ENCODE results near the gene OLIG1. TPM values are rescaled to one million over a fixed set of nuclear protein-coding genes. Genes with fewer than 3 reads are reported as not detected.

Gene OLIG1
- total and polyA plus RNA-seq, 2 of the 13 experiments (the other 11 are each of a cell fraction or from before 2014, with no cell fraction given) = not detected

DNA sequence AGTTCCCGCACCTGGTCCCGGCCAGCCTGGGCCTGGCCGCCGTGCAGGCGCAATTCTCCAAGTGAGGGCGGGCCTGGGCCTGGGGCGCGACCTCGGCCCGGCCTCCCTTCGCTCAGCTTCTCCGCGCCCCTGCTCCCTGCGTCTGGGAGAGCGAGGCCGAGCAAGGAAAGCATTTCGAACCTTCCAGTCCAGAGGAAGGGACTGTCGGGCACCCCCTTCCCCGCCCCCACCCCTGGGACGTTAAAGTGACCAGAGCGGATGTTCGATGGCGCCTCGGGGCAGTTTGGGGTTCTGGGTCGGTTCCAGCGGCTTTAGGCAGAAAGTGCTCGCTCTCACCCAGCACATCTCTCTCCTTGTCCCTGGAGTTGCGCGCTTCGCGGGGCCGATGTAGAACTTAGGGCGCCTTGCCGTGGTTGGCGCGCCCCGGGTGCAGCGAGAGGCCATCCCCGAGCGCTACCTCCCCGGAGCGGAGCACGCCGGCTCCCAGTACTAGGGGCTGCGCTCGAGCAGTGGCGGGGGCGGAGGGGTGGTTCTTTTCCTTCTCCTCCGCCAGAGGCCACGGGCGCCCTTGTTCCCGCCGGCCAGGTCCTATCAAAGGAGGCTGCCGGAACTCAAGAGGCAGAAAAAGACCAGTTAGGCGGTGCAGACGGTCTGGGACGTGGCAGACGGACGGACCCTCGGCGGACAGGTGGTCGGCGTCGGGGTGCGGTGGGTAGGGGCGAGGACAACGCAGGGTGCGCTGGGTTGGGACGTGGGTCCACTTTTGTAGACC lies 1.2 kb downstream of the OLIG1 start (continued):
- no peak for TF ChIP-seq HNF4G (IDR thresholded peaks at IDR 0.05; ENCODE audit: borderline replicate concordance, low read depth, low read length)
- no peak for TF ChIP-seq HNF4G (CRISPR knock-in tag; IDR thresholded peaks at IDR 0.05; ENCODE audit: borderline replicate concordance, low read depth)
- no peak for TF ChIP-seq GLI4 (CRISPR knock-in tag; IDR thresholded peaks at IDR 0.05; ENCODE audit: borderline replicate concordance)
- no peak for TF ChIP-seq SP140L (CRISPR knock-in tag; IDR thresholded peaks at IDR 0.05; ENCODE audit: borderline replicate concordance)
- TF ChIP-seq RFXANK (CRISPR knock-in tag; IDR thresholded peaks at IDR 0.05) = no peak
- no peak for TF ChIP-seq RORA (CRISPR knock-in tag; IDR thresholded peaks at IDR 0.05)
- TF ChIP-seq SRF (IDR thresholded peaks at IDR 0.05; ENCODE audit: low read depth, low read length) = no peak
- TF ChIP-seq, protein P1, sequence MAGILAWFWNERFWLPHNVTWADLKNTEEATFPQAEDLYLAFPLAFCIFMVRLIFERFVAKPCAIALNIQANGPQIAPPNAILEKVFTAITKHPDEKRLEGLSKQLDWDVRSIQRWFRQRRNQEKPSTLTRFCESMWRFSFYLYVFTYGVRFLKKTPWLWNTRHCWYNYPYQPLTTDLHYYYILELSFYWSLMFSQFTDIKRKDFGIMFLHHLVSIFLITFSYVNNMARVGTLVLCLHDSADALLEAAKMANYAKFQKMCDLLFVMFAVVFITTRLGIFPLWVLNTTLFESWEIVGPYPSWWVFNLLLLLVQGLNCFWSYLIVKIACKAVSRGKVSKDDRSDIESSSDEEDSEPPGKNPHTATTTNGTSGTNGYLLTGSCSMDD (CRISPR knock-in tag; IDR thresholded peaks at IDR 0.05) = no peak

DNA sequence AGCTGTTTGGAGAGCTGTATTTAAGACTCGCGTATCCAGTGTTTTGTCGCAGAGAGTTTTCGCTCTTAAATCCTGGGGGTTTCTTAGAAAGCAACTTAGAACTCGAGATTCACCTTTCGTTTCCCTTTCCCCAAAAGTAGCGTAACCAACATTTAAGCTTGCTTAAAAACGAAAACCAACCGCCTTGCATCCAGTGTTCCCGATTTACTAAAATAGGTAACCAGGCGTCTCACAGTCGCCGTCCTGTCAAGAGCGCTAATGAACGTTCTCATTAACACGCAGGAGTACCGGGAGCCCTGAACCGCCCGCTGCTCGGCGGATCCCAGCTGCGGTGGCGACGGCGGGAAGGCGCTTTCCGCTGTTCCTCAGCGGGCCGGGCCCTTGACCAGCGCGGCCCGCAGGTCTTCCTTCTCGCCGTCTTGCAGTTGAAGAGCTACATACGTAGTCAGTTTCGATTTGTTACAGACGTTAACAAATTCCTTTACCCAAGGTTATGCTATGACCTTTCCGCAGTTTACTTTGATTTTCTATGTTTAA lies 1.9 kb downstream of the OLIG1 start:
- no peak overlapping the region for H3K4me2 ChIP-seq (ENCODE audit: low read depth, low read length)
- peaks cover 5% of the 10 kb centered on the region; the same call in 1 of the 2 replicates for H3K9me3 ChIP-seq (ENCODE audit: low read length)
- DNase-seq (ENCODE audit: low spot score) = no peak
- CTCF ChIA-PET (ENCODE audit: low intra/inter-chr PET ratio, low total read pairs) = no interaction called here
- FAIRE-seq = no peak
- no peaks in the 10 kb centered on the region for H3K4me1 ChIP-seq (ENCODE audit: insufficient read depth, low read length)
- no peak overlapping the region for H3K4me3 ChIP-seq (replicated peaks in 1 of 3; ENCODE audit: insufficient read depth in 1 of 3, low read depth in 2 of 3, low read length in 3 of 3)
- ATAC-seq = no peak
- H3K9ac ChIP-seq (ENCODE audit: insufficient read depth, low read depth, low read length) = no peak overlapping the region
- intact Hi-C loops (cut with micrococcal nuclease; ENCODE audit: unreplicated experiment) = no loop called here
- H2AFZ ChIP-seq (ENCODE audit: low read length) = no peak overlapping the region
- H3K79me2 ChIP-seq (ENCODE audit: insufficient read depth, low read length) = no peaks in the 10 kb centered on the region
- H3K27me3 ChIP-seq (ENCODE audit: control insufficient read depth in 1 of 2, insufficient read depth in 2 of 2, low read length in 2 of 2) = peaks cover 2 to 80% of the 10 kb centered on the region in 2 experiments
- no peaks in the 10 kb centered on the region for H4K20me1 ChIP-seq (ENCODE audit: insufficient read depth, low read length)
- in situ Hi-C loops (cut with HindIII; ENCODE audit: extremely low pct_ligation_motif_present, low pct_unique_long_range_greater_than_20kb) = no loop called here
- POLR2A ChIA-PET = no interaction called here
- 31% methylated on average over 38 of the region's 38 CpGs for WGBS (ENCODE audit: low lambda C conversion rate)
- TF ChIP-seq ZFP36L1 (CRISPR knock-in tag; IDR thresholded peaks at IDR 0.05) (no peak), EZH2 (conservative IDR thresholded peaks at IDR 0.05; ENCODE audit: low read depth, low read length) (peak; percentile 69; the same call in 1 of the 2 replicates)
- no TSS peak for BruUV-seq (replicated peaks)
- no peaks in the 10 kb centered on the region for H3K36me3 ChIP-seq (replicated peaks in 1 of 2; ENCODE audit: control insufficient read depth in 1 of 2, insufficient read depth in 2 of 2, low read length in 2 of 2)
- no peak overlapping the region for H3K27ac ChIP-seq (ENCODE audit: extremely low read length, insufficient read depth, low read length)

Data from HepG2 (cell line).